IMR-90 (cell line): ENCODE results near the gene SLC15A2.

Experiments
- BHLHE40 ChIP-seq: fragments of 150-350 bp; IDR thresholded peaks from 2 replicates; pipeline ENCODE4 v1.6.1; 2016; ENCODE audit warnings: mild to moderate bottlenecking, low read depth, low read length
- ELK1 ChIP-seq: fragments of 150-350 bp; IDR thresholded peaks from 2 replicates; pipeline ENCODE4 v1.6.1; 2016; ENCODE audit warnings: low read depth, mild to moderate bottlenecking, low read length, moderate library complexity, borderline replicate concordance
- MAFK ChIP-seq: IDR thresholded peaks from 2 replicates; pipeline ENCODE4 v1.6.1; 2012; ENCODE audit warnings: low read depth, low read length, improper control_type of control experiment
- NFE2L2 ChIP-seq: fragments of 150-350 bp; IDR thresholded peaks from 2 replicates; pipeline ENCODE4 v1.6.1; 2016; ENCODE audit warnings: low read depth, mild to moderate bottlenecking, low read length
- POLR2A ChIP-seq: IDR thresholded peaks from 2 replicates; pipeline ENCODE4 v1.6.1; 2012; ENCODE audit warnings: mild to moderate bottlenecking, low read depth, low read length
- RAD21 ChIP-seq: IDR thresholded peaks from 2 replicates; pipeline ENCODE4 v1.6.1; 2012; ENCODE audit warnings: low read length, improper control_type of control experiment
- RCOR1 ChIP-seq: IDR thresholded peaks from 2 replicates; pipeline ENCODE4 v1.6.1; 2012; ENCODE audit warnings: mild to moderate bottlenecking, low read length, improper control_type of control experiment; ENCODE audit not compliant: insufficient replicate concordance
- SMC3 ChIP-seq: fragments of 150-350 bp; IDR thresholded peaks from 2 replicates; pipeline ENCODE4 v1.6.1; 2016; ENCODE audit warnings: low read depth, mild to moderate bottlenecking, antibody characterized with exemption, low read length, moderate library complexity
- TF ChIP-seq, protein P1 (sequence below): conservative IDR thresholded peaks from 2 replicates; pipeline ENCODE4 v1.5.1; 2012; ENCODE audit warnings: mild to moderate bottlenecking, low read depth, low read length, improper control_type of control experiment

DNA sequence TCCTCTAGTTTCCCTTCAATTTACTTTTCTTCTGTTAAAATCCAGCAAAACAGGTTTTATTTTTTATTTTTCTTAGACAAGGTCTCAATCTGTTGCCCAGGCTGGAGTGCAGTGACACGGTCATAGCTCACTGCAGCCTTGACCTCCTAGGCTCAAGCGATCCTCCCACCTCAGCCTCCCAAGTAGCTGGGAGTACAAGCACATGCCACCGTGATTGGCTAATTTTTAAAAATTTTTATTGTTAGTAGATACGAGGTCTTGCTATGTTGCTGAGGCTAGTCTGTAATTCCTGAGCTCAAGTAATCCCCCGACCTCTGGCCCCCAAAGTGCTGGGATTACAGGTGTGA is 86.2 kb downstream of the SLC15A2 start:
- TF ChIP-seq, protein P1, sequence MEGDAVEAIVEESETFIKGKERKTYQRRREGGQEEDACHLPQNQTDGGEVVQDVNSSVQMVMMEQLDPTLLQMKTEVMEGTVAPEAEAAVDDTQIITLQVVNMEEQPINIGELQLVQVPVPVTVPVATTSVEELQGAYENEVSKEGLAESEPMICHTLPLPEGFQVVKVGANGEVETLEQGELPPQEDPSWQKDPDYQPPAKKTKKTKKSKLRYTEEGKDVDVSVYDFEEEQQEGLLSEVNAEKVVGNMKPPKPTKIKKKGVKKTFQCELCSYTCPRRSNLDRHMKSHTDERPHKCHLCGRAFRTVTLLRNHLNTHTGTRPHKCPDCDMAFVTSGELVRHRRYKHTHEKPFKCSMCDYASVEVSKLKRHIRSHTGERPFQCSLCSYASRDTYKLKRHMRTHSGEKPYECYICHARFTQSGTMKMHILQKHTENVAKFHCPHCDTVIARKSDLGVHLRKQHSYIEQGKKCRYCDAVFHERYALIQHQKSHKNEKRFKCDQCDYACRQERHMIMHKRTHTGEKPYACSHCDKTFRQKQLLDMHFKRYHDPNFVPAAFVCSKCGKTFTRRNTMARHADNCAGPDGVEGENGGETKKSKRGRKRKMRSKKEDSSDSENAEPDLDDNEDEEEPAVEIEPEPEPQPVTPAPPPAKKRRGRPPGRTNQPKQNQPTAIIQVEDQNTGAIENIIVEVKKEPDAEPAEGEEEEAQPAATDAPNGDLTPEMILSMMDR, result no peak
- no peak for TF ChIP-seq RCOR1
- no peak for TF ChIP-seq RAD21
- TF ChIP-seq POLR2A, result no peak
- no peak for TF ChIP-seq ELK1
- no peak for TF ChIP-seq SMC3
- no peak for TF ChIP-seq MAFK
- no peak for TF ChIP-seq NFE2L2
- TF ChIP-seq BHLHE40, result no peak
